SU-DHL-6 (cell line): ENCODE results near the gene FHIP1B.
"Not testable (repeated sequence)": the region's sequence is repeated elsewhere in the genome, so short reads cannot be mapped to it uniquely, and the experiment has no call there.

Experiments
- H2AFZ ChIP-seq: fragments of 200-600 bp; sonication (generic); 2 replicates; pipeline ENCODE4 v1.6.1; 2014; ENCODE audit warnings: low read depth, mild to moderate bottlenecking, moderate library complexity, mixed read lengths, antibody characterized with exemption, low read length; ENCODE audit not compliant: severe bottlenecking
- H3F3A ChIP-seq: fragments of 200-600 bp; shearing (Covaris generic); 2 replicates; pipeline ENCODE4 v1.6.0; 2016; ENCODE audit warnings: antibody characterized with exemption, mild to moderate bottlenecking; ENCODE audit not compliant: insufficient read depth
- H3K27ac ChIP-seq: fragments of 200-600 bp; sonication (generic); 2 replicates; pipeline ENCODE4 v1.5.1; 2016; ENCODE audit warnings: low read depth, mild to moderate bottlenecking, low read length, moderate library complexity, mixed read lengths
- H3K27me3 ChIP-seq: fragments of 200-600 bp; sonication (generic), shearing (Covaris generic); 2 replicates; pipeline ENCODE4 v1.6.0; 2014; ENCODE audit warnings: mild to moderate bottlenecking, low read length
- H3K36me3 ChIP-seq: fragments of 200-600 bp; sonication (generic); 2 replicates; pipeline ENCODE4 v1.6.1; 2014; ENCODE audit warnings: mild to moderate bottlenecking, low read length, mixed read lengths
- H3K4me2 ChIP-seq: fragments of 300-600, 200-600 bp; shearing (Covaris generic), sonication (generic); 2 replicates; pipeline ENCODE4 v1.6.0; 2014; ENCODE audit warnings: low read length, low read depth, mild to moderate bottlenecking; ENCODE audit not compliant: poor library complexity, severe bottlenecking
- H3K4me3 ChIP-seq: fragments of 200-600 bp; sonication (generic); 2 replicates; pipeline ENCODE4 v1.5.1; 2014; ENCODE audit warnings: antibody characterized with exemption, low read length, mild to moderate bottlenecking, mixed read lengths; ENCODE audit not compliant: insufficient read depth, poor library complexity, severe bottlenecking
- H3K79me2 ChIP-seq: fragments of 200-600 bp; sonication (generic); 2 replicates; pipeline ENCODE4 v1.6.1; 2014; ENCODE audit warnings: mild to moderate bottlenecking, low read length, moderate library complexity; ENCODE audit not compliant: insufficient read depth
- H3K9ac ChIP-seq: fragments of 200-600 bp; sonication (generic); 2 replicates; pipeline ENCODE4 v1.7.0; 2014; ENCODE audit warnings: mild to moderate bottlenecking, low read length
- H3K9me2 ChIP-seq: fragments of 200-600 bp; sonication (generic); replicated peaks from 2 replicates; pipeline ENCODE4 v1.6.1; 2014; ENCODE audit warnings: low read length; ENCODE audit not compliant: insufficient read depth
- H3K9me3 ChIP-seq: fragments of 200-600 bp; sonication (generic); 2 replicates; pipeline ENCODE4 v1.6.1; 2014; ENCODE audit warnings: low read length, mixed read lengths; ENCODE audit not compliant: insufficient read depth
- H4K20me1 ChIP-seq: fragments of 200-600 bp; sonication (generic); 2 replicates; pipeline ENCODE4 v1.6.1; 2014; ENCODE audit warnings: low read depth, mild to moderate bottlenecking, antibody characterized with exemption, low read length, moderate library complexity, mixed read lengths
- EZH2phosphoT487 ChIP-seq: fragments of 200-600 bp; sonication (generic), shearing (Covaris generic); conservative IDR thresholded peaks from 2 replicates; pipeline ENCODE4 v1.6.1; 2018; ENCODE audit warnings: mild to moderate bottlenecking, antibody characterized with exemption, low read length, moderate library complexity, mixed read lengths
- TF ChIP-seq, protein P1 (sequence below): fragments of 200-600 bp; sonication (generic); IDR thresholded peaks from one replicate; pipeline ENCODE4 v1.5.1; 2017; ENCODE audit warnings: antibody characterized with exemption, mild to moderate bottlenecking, low read length, moderate library complexity; ENCODE audit not compliant: insufficient read depth, poor library complexity, severe bottlenecking

The FHIP1B gene

DNA sequence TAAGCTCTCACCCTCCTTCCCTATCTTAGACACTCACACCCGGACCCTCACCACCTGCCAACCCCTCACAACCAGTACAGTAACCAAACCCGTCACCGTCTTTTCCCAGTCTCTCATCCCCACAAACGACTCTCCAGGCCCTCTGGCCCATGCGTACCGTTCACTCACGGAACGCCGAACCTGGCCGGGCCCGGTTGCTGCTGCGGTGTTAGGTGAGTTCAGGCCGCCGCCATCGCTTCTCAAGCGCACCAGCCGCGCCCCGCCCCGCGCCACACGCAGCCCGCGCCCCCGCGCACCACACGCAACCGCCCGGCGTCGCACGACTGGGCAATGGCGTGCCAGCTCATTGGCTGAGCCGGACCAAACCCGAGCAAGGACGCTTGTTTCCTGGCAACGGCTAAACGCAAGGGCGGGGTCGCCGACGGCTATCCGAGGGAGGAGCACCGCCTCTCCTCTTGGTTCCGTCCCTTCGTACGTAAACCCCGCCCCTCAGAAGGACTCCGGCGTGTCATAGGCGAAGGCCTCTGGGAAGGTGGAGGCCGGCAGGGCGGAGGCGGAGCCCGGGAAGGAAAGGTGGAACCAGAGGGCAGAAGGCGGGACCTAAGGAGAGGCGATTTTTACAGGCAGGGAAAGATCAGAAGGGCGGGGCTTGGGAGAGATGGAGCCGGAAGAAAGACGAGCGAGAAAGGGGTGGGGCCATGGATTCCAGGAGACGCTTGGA, at the start of gene FHIP1B:
TSS of gene FHIP1B (minus strand) at position 250 of the 721 bp plus-strand sequence. CDS start 10,120 bp downstream, outside the sequence.
- H3K9me3 ChIP-seq: no peaks in the 10 kb centered on the region
- H3K9me2 ChIP-seq: no peaks in the 10 kb centered on the region
- H3K79me2 ChIP-seq: no peaks in the 10 kb centered on the region; the same call in 1 of the 2 replicates
- peak within 1 kb of the TSS; percentile 66 for H3K9ac ChIP-seq
- H3K4me2 ChIP-seq: peak within 1 kb of the TSS; percentile 79
- 0 out of 2 replicates have a peak, but pooled peaks cover 3% of the 10 kb centered on the region for H4K20me1 ChIP-seq
- no peaks in the 10 kb centered on the region for H3K27me3 ChIP-seq
- peaks cover 9% of the 10 kb centered on the region for H3F3A ChIP-seq
- H3K4me3 ChIP-seq: peak within 1 kb of the TSS; percentile 57
- TF ChIP-seq EZH2phosphoT487: no peak
- TF ChIP-seq, protein P1, sequence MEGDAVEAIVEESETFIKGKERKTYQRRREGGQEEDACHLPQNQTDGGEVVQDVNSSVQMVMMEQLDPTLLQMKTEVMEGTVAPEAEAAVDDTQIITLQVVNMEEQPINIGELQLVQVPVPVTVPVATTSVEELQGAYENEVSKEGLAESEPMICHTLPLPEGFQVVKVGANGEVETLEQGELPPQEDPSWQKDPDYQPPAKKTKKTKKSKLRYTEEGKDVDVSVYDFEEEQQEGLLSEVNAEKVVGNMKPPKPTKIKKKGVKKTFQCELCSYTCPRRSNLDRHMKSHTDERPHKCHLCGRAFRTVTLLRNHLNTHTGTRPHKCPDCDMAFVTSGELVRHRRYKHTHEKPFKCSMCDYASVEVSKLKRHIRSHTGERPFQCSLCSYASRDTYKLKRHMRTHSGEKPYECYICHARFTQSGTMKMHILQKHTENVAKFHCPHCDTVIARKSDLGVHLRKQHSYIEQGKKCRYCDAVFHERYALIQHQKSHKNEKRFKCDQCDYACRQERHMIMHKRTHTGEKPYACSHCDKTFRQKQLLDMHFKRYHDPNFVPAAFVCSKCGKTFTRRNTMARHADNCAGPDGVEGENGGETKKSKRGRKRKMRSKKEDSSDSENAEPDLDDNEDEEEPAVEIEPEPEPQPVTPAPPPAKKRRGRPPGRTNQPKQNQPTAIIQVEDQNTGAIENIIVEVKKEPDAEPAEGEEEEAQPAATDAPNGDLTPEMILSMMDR: no peak
- H3K27ac ChIP-seq: no peak within 1 kb of the TSS
- no peaks in the 10 kb centered on the region for H3K36me3 ChIP-seq
- H2AFZ ChIP-seq: peak within 1 kb of the TSS; percentile 87

DNA sequence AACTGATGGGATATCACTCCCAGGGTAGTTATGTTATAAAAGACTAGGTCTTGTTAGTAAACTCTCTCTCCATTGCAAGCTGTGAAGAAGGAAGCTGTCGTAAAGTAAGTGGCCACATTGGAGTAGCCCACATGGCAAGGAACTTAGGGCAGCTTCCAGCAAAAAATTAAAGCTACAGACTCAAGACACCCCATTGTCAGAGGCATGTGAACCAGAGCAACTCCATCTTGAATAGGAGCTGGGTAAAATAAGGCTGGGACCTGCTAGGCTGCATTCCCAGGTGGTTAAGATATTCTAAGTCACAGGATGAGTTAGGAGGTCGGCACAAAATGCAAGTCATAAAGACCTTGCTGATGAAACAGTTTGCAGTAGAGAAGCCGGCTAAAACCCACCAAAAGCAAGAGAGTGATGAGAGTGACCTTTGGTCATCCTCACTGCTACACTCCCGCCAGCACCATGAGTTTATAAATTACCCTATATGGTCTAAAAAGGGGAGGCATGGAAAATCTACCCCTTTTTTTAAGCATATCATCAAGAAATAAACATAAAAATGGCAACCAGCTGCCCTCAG, 49.1 kb upstream of the FHIP1B start:
- Histone ChIP-seq H3K27ac (no peak overlapping the region), H3F3A (no peaks in the 10 kb centered on the region), H3K4me3 (no peak overlapping the region), H3K4me2 (no peak overlapping the region), H2AFZ (no peak overlapping the region), H4K20me1 (no peaks in the 10 kb centered on the region), H3K36me3 (no peaks in the 10 kb centered on the region), H3K9ac (no peak overlapping the region), H3K9me2 (no peaks in the 10 kb centered on the region), H3K79me2 (no peaks in the 10 kb centered on the region), H3K9me3 (no peaks in the 10 kb centered on the region), H3K27me3 (no peaks in the 10 kb centered on the region)
- TF ChIP-seq, protein P1: no peak
- TF ChIP-seq EZH2phosphoT487: no peak

DNA sequence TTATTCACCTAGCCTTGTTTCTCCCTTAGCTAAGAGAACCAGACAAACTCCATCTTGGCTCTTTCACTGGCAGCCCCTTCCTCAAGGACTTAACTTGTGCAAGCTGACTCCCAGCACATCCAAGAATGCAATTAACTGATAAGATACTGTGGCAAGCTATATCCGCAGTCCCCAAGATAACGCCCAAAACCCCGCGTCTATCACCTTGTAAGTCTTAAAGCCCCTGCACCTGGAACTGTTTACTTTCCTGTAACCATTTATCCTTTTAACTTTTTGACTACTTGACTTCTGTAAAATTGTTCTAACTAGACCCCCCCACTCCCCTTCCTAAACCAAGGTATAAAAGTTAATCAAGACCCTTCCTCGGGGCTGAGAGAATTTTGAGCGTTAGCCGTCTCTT, 46.4 kb upstream of the FHIP1B start:
- H3K27ac ChIP-seq, H3K9me3 ChIP-seq, H2AFZ ChIP-seq, H3K9me2 ChIP-seq, H3K79me2 ChIP-seq, H3K4me3 ChIP-seq, H3F3A ChIP-seq, H3K4me2 ChIP-seq, H3K27me3 ChIP-seq, H3K9ac ChIP-seq, H3K36me3 ChIP-seq, H4K20me1 ChIP-seq: not testable (repeated sequence)

DNA sequence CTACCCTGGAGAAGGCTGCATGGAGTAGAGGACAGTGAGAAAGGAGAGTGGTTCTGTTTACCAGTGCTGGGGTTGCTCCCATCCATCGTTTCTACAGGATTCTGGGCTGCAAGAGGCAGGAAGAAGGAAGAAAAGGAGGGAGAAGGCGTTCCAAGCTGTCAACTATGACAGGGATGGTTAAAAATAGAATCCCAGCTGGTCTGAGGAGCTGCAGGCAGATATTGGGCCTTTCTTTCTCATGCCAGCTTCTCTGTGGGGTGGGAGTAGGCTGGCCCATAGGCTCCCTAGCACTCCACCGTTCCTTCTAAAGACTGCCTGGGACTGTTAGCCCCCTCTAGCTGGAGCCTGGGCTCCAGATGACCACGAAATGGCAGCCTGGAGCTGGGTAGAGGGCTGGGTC, 38.8 kb upstream of the FHIP1B start:
- Histone ChIP-seq H3K36me3 (no peaks in the 10 kb centered on the region), H3F3A (no peaks in the 10 kb centered on the region), H3K9ac (no peak overlapping the region), H3K9me3 (no peaks in the 10 kb centered on the region), H3K27me3 (no peaks in the 10 kb centered on the region), H3K27ac (no peak overlapping the region), H3K79me2 (no peaks in the 10 kb centered on the region), H3K4me3 (no peak overlapping the region), H4K20me1 (no peaks in the 10 kb centered on the region), H2AFZ (no peak overlapping the region), H3K9me2 (no peaks in the 10 kb centered on the region), H3K4me2 (no peak overlapping the region)
- TF ChIP-seq, protein P1: no peak
- TF ChIP-seq EZH2phosphoT487: no peak
